Psoas muscle (tissue), 8 donors: Measurements from ENCODE around the gene ZNF284. TPM values are rescaled to one million over a fixed set of nuclear protein-coding genes. Genes with fewer than 3 reads are reported as not detected.

Experiments
- ATAC-seq, 4 donors: fragments of 200-7000 bp; cut with Tn5 transposase; one replicate each; pipeline ENCODE4 v1.9.1; 2020; ENCODE audit warnings: moderate library complexity in 3 of 4, mild to moderate bottlenecking in 2 of 4
- DNase-seq, 2 donors: peaks; one replicate each; pipeline ENCODE4 v3.0.0-alpha.2; 2020
- H3K27ac ChIP-seq: fragments of 200-600 bp; one replicate; pipeline ENCODE4 v1.8.0; 2022
- H3K27me3 ChIP-seq, 3 donors: fragments of 200-600 bp in 1 of 3; one replicate each; pipeline versions ENCODE4 v1.6.1 to v1.8.0; 2013 to 2022; ENCODE audit warnings: low read length in 2 of 3, mild to moderate bottlenecking in 2 of 3, moderate library complexity in 1 of 3; ENCODE audit not compliant: insufficient read depth in 3 of 3
- H3K36me3 ChIP-seq, 2 donors: fragments of 200-600 bp in 1 of 2; one replicate each; pipeline versions ENCODE4 v1.6.1 to v1.8.0; 2013 to 2022; ENCODE audit warnings: low read depth in 1 of 2, mild to moderate bottlenecking in 1 of 2, moderate library complexity in 1 of 2; ENCODE audit not compliant: insufficient read depth in 1 of 2
- H3K4me1 ChIP-seq: fragments of 200-600 bp; one replicate; pipeline ENCODE4 v1.8.0; 2022
- H3K4me3 ChIP-seq: fragments of 200-600 bp; one replicate; pipeline ENCODE4 v1.8.0; 2022; ENCODE audit warnings: mild to moderate bottlenecking
- H3K9me3 ChIP-seq: fragments of 200-600 bp; one replicate; pipeline ENCODE4 v1.8.0; 2022
- CTCF ChIP-seq: fragments of 200-600 bp; IDR thresholded peaks from one replicate; pipeline ENCODE4 v1.8.0; 2022; ENCODE audit warnings: antibody characterized with exemption
- WGBS, 3 donors: extraction: QIAGEN DNeasy Blood & Tissue Kit; methylation state at CpG; one replicate each; pipeline versions ENCODE4 v1.1.6 to v1.1.7; 2013; 5-methylcytosine and 5-hydroxymethylcytosine counted together
- intact Hi-C, 2 donors: fragments of 100-400 bp; cut with DNase I; formaldehyde crosslinking; loops; one replicate each; pipeline versions ENCODE4 v1.11.0 to v1.14.2; 2022
- polyA plus RNA-seq, 3 donors: library from polyadenylated mRNA; stranded (reverse); fragments of 200-250 nt; gene quantifications; one replicate each; pipeline ENCODE4 v1.2.3, GENCODE V29; 2013
- total RNA-seq, 4 donors: library from RNA; stranded (reverse); fragmentation: NEBNext Ultra II Directional in 2 of 4; extraction: Animal tissue kit (Norgen Biotek cat#: 25700) in 2 of 4; gene quantifications; one replicate each; pipeline versions ENCODE4 v1.2.1 to v1.2.4, GENCODE V29; 2021 to 2023
- donor health status: healthy with polysubstance abuse.
- donor health status: DM: no; HTN: no; CAD: no; lungs with moderate emphysema.
- donor health status: Bipolar disorder and iron deficiency.
- donor health status: healthy.
- donor health status: DM: yes; HTN: yes; CAD: no.
- donor health status: DM: no; HTN: no; CAD: no.
- donor health status: DM: no; HTN: no; CAD: no.
- donor health status: DM: yes; HTN: yes; CAD: no.

Gene ZNF284
- total and polyA plus RNA-seq, 7 donors: 0.32 to 1.1 (median 0.74) TPM

DNA sequence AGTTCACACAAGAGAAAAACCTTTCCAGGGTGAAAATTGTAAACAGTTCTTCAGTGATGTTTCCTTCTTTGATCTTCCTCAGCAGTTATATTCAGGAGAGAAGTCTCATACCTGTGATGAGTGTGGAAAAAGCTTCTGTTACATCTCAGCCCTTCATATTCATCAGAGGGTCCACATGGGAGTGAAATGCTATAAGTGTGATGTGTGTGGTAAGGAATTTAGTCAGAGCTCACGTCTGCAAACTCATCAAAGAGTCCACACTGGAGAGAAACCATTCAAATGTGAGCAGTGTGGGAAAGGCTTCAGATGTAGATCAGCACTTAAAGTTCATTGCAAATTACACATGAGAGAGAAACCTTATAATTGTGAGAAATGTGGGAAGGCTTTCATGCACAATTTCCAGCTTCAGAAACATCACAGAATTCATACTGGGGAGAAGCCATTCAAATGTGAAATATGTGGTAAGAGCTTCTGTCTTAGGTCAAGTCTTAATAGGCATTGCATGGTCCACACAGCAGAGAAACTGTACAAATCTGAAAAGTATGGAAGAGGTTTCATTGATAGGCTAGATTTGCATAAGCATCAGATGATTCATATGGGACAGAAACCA, 39.9 kb upstream of the ZNF284 start:
- Histone ChIP-seq H3K36me3 (peaks cover 24 to 58% of the 10 kb centered on the region in 2 donors), H3K9me3 (peaks cover 82% of the 10 kb centered on the region), H3K4me1 (no peaks in the 10 kb centered on the region), H3K4me3 (no peak overlapping the region), H3K27me3 (no peaks in the 10 kb centered on the region), H3K27ac (no peak overlapping the region)
- no peak for DNase-seq
- ATAC-seq: no peak
- TF ChIP-seq CTCF: no peak
- intact Hi-C loops: no loop called here
- 88 to 97% (median 95%) methylated on average over 1 of the region's 1 CpG for WGBS, 3 donors

- no peak for ATAC-seq
Observed at GRCh38 chr19:44042147-44042546, 29.8 kb upstream of the ZNF284 start.

GRCh38 chr19:44050740-44051649, 21.0 kb upstream of the ZNF284 start:
- DNase-seq: no peak
- Histone ChIP-seq H3K27ac (peak overlapping the region; percentile 39), H3K9me3 (peaks cover 22% of the 10 kb centered on the region), H3K27me3 (peaks cover 0 to 12% (median 5%) of the 10 kb centered on the region in 3 donors), H3K36me3 (peaks cover 3 to 13% of the 10 kb centered on the region in 2 donors), H3K4me1 (peaks cover 10% of the 10 kb centered on the region), H3K4me3 (peak overlapping the region; percentile 78)
- ATAC-seq: peak in 1 of 4 donors; percentile 12
- WGBS, 3 donors: 12 to 15% (median 13%) methylated on average over 21 of the region's 21 CpGs
- TF ChIP-seq CTCF: no peak
- intact Hi-C loops: loop anchor here (5.0 to 10.0 kb wide), 6 partner anchors 49 to 306 kb away; partner anchors contain the start of genes ZNF112 (in 1 of the 2), ZNF225 (in 1 of the 2), ZNF230 (in 1 of the 2) and ZNF235 (in 1 of the 2)

More at GRCh38 chr19:44042147-44042546, 29.8 kb upstream of the ZNF284 start:
- no peak for TF ChIP-seq CTCF
- Histone ChIP-seq H3K27ac (no peak overlapping the region), H3K9me3 (peaks cover 26% of the 10 kb centered on the region), H3K4me1 (no peaks in the 10 kb centered on the region), H3K4me3 (no peak overlapping the region), H3K27me3 (peaks cover 2 to 8% (median 4%) of the 10 kb centered on the region in 3 donors), H3K36me3 (no peaks in the 10 kb centered on the region)
- intact Hi-C loops: no loop called here
- WGBS, 3 donors: 74 to 83% (median 79%) methylated on average over 2 of the region's 2 CpGs
- DNase-seq: no peak

- intact Hi-C loops: loop anchor here (5.0 to 10.0 kb wide), 6 partner anchors 50 to 305 kb away; partner anchors contain the start of genes ZNF112 (in 1 of the 2), ZNF225 (in 1 of the 2), ZNF230 (in 1 of the 2) and ZNF235 (in 1 of the 2)
- 0 to 1% (median 1%) methylated on average over 38 of the region's 38 CpGs for whole genome bisulfite sequencing, 3 donors
Observed at GRCh38 chr19:44051650-44052402, 20.1 kb upstream of the ZNF284 start, which contains the start of gene ZNF223. Gene ZNF223 (plus strand): TSS chr19:44052036. CDS start chr19:44055177, 3,141 bp downstream.

More at GRCh38 chr19:44051650-44052402, 20.1 kb upstream of the ZNF284 start, which contains the start of gene ZNF223:
- Histone ChIP-seq H3K4me3 (peak within 1 kb of the TSS; percentile 78), H3K9me3 (peaks cover 22% of the 10 kb centered on the region), H3K4me1 (peaks cover 10% of the 10 kb centered on the region), H3K27me3 (peaks cover 0 to 12% (median 5%) of the 10 kb centered on the region in 3 donors), H3K27ac (peak within 1 kb of the TSS; percentile 72), H3K36me3 (peaks cover 3 to 15% of the 10 kb centered on the region in 2 donors)
- DNase-seq (peak; percentile 94 to 96), ATAC-seq (peak; percentile 100)
- TF ChIP-seq CTCF: no peak
